NT2/D1 (cell line): Measurements from ENCODE around the gene MNDA.

Source experiments
- YY1 ChIP-seq: IDR thresholded peaks from 2 replicates; pipeline ENCODE4 v1.6.1; 2011; ENCODE audit not compliant: insufficient read length, insufficient read depth
- ZNF274 ChIP-seq: IDR thresholded peaks from 2 replicates; pipeline ENCODE4 v1.6.1; 2011; ENCODE audit warnings: mild to moderate bottlenecking, low read depth, low read length

DNA sequence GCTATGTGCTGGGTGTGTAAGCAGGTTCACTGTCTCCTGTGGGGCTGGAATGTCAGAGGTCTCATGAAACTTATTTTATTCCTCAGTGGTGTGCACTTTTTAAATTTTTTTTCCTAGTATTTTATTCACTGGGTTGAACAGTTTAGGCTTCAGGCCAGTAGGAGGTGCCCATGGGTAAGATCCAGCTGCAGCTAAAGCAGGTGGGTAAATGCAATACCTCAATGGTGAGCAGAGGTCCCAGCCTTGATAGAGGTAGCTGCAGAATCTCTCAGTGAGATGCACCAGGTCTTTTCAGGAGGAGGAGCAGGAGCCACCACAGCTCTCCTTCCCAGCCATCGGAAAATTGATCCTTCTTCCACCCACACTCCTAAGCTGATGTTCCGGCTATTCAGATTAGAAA lies 37.5 kb upstream of the MNDA start:
- TF ChIP-seq YY1: no peak
- TF ChIP-seq ZNF274: no peak
